GM18870 (cell line): Measurements from ENCODE around the gene HCN3.

Source experiments
- ATAC-seq: cut with Tn5 transposase; IDR thresholded peaks from one replicate; pipeline ENCODE4 v1.9.1; 2021; ENCODE audit warnings: moderate library complexity; ENCODE audit not compliant: unreplicated experiment

The HCN3 gene

GRCh38 chr1:155254228-155254713 is 23.0 kb upstream of the HCN3 start:
- no peak for ATAC-seq

- ATAC-seq: no peak
These were observed 22.5 kb upstream of the HCN3 start for GRCh38 chr1:155254714-155255242.

- ATAC-seq: no peak
These were observed 21.8 kb upstream of the HCN3 start, which contains the start of gene ENTREP3 for GRCh38 chr1:155255243-155256007. ENTREP3 (minus strand) TSS chr1:155255483; CDS start chr1:155254877, 606 bp downstream.

DNA sequence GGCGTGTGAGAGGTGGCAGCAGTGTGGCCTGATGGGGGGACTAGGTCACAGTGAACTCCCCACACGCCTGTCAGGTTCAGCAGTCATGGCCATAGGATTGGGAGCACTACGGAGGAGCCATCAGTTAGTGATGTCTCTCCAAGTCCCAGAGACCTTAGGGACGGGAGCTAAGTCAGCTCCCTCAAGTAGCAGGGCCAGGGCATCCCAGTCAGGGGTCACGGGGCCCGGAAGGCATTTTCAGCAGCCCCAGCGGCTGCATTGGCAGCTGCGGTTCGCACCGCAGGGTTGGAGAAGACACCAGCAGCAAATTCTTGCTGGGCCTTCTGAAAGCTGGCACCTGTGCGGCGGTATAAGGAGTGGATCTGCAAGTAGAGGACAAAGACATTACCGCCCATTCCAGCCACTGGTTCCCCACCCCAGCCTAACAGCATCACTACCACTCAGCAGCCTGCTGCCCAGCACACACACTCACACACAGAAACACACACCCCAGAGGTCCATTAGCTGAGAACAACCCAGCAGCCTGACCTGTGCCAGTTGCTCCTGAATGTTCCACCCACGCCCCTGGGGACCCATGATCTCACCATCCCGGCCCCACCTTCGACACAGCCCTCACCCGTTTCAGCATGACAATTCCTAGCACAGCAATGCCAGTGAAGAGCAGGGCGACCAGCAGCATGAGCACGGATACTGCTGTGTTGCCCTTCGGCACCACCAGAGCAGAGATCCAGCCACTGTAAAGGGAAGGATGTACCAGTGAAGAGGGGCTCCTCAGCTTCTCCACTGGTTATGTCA is 21.0 kb upstream of the HCN3 start:
- ATAC-seq: no peak

DNA sequence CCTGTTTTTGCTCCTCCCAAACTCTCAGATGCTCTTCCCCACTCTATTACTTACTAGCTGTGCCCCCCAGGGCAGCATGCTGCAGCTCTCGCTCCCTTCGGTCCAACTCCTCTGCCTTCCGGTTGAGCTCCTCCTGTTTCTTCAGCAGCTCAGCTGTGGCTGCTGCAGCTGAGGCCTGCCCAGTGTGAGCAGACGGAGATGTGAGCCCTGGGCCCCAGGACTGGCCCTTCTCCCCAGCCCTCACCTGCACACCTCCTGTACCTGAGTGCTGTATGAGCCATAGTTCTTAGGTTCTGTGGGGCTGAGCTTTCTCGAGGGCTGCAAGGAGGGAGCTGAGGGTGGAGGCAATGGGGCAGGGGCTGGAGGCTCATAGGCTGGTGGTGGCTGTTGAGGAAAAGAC is 17.0 kb upstream of the HCN3 start:
- no peak for ATAC-seq

DNA sequence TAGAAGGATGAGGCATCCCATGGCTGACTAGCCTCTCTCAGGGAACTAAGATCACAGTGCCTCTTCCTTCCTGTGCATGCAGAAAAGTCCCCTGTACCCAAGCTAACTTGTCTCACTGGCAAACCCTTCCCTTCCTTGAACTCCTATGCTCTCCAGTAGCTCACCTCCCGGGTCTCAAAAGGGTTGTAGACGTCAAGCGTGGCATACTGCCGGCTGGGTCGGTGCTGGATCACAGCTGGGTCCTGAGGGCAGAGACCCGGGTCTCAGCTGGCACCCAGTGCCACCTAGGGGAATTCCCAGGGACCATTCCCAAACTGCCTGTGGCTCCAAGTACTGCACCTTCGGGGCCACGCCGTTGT is 15.8 kb upstream of the HCN3 start:
- no peak for ATAC-seq

DNA sequence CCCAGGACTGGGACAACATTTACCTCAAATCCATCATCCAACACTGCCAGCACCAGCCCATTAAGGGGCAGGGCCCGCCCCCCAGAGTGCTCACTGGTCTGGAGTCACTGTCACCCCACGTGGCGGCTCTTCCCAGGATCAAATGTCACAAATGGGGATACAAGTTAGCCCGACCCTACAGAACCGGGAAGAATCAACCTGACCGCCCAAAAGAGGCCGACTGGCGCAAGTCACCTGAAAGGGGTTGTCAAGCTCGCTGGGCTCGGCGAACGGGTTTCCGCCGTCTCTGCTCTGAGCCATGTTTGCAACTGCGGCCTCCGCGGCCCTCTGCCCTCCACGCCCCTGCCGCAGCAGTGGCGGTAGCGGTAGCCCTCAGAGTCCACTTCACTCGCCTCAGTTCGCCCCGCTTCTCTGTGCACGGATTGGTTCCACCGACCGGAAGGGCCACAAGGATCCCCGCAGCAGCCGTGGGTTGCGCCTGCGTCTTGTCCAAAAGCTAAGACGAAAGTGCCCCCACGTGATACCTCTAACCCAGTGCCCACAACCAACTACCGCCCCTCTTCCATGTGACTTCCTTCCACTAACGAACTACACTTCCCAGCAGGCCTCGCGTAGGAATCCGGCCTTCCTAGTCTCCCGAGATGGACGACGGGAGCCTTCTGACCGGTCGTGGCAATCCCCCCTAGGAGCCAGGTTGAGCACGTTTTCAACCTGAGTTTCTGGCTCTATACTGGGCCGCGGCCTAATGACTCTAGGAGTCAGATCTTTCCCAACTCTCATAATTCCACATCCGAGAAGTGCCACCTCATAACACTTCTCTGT is 15.2 kb upstream of the HCN3 start, which contains the start of gene SCAMP3:
Gene SCAMP3, minus strand, starts transcription at position 509 of the 822 bp plus-strand sequence. Its CDS starts 209 bp downstream, at position 300.
- peak; percentile 86 for ATAC-seq

DNA sequence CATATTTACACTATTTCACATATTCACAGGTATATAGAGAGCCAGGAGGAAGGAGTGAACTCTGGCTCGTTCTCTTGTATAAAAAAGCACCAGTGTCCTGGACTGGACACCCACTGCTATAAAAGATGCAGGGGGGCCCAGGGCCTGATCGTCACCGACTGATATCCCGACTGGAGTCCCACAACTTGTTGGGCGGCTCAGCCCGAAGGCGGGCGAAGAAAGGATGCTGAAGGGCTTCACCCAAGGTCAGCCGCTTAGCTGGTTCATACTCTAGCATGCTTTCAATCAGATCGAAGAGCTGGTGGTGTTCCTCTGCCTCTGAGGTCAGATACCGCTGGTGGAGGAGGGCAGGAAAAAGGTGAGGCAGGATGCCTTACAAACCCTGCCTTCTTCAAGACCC is 14.2 kb upstream of the HCN3 start:
- ATAC-seq: no peak

DNA sequence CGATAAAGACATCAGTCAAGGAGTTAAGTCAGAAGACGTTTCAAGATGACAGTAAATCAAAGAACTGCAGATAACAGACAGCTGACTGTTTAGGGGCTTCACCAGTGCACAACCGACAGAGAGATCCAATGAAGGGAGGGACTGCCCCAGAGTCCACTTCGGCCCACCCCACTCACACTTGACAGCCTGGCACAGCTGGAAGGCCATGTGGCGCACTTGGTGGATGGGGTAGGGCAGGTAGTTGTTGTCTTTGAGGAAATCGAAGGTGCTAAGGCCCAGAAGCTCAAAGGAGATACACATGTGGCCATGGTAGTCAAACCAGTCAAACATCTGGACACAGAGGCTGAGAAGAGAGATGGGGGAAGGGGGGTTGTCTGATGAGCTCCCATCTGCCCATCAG is 10.7 kb upstream of the HCN3 start:
- ATAC-seq: no peak

- no peak for ATAC-seq
These were observed 9.9 kb upstream of the HCN3 start for GRCh38 chr1:155267373-155267772.

DNA sequence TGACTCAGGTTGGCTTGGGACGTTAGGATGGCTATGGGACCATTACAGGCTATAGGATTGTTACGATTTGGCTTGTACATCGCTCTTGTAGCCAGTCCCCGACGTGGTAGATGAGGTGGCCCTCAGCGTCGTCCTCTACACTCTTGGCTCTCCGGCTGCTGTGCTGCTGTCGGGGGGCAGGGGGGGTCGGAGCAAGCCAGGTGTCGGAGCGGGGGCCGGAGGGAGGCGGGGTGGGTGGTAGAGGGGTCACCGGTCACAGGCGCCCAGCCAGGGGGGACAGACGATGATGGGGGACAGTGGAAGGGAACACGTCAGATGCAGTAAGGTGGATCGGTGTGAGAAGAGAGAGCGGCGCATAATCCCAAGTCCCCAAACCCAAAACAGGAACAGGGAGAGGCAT is 8.6 kb upstream of the HCN3 start:
- no peak for ATAC-seq

- no peak for ATAC-seq
These were observed 7.9 kb upstream of the HCN3 start for GRCh38 chr1:155269381-155269780.

DNA sequence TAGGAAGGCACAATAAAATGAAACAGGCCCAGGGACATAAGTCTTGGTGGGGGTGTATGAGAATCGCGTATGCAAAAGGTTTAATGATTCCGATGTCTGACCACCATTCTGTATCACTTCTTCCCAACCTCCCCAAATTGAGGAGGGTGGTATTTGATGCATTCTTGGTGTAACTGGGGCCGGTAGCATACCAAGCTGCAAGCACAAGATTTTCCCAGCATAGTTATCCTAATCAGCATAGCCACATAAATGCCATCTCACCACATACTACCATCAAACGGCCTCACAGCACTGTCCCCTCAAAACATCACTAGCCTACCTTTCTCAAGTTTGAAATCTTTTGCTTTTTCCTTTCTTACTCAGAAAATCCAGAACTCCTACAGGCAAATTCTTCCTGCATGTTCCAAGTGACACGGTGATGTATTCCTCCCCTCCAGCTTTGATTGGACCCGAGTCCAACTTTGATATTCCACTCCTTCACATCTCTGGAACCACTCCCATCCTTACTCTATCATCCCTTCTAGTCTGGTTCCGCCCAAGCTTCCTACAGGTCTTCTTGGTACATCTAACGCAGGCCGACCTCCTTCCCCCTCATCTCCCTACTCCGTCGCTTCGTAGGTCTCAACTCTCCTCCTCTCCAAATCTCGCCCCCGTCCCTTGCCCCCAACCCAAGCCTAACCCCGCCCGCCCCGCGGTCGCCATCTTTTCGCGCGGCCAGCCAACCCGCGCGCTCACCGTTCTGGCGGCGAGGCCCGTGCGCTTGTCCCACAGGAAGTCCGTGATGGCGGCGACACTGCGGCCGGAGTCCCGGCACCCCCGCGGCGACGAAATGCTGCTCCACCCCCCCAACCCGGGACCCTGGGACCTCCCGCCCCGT is 4.6 kb upstream of the HCN3 start:
- ATAC-seq: no peak

DNA sequence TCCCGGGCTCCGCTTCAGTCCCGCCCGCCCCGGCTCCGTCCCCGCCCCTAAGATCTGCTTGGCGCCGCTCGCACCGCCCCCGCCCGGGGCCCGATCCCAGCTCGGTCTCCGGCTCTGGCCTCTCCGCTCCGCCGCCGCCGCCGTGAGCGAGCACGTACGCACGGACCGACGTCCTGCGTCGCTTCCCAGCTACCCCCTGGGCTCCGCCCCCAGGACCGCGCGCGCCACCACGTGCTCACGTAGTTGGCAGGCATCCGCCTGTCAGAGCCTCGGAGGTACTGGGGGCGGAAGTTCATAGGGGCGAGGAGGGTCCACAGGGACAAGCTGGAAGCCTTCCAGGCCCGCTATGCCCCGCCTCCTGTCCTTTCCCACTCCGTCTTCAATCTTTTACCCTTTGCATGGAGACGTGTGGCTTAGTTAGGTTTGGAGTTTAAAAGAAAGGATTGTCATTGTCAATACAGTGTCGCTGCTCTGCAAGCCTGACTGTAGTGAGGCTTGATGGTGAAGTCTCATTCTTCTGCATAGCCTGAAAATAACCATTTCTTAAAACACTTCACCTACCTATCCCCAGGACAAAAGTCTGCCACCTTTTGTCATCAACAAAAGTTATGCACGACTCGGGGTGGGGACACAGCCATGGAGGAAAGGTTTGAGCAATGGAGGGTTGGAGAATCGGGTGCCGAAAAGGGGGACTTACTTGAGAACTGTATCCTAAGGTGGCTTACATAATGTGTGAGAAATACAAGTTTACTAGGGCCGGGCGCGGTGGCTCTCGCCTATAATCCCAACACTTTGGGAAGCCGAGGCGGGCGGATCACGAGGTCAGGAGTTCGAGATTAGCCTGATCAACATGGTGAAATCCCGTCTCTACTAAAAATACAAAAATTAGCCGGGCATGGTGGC is 3.7 kb upstream of the HCN3 start, which contains the start of gene CLK2:
Gene CLK2, minus strand, starts transcription at position 162 of the 903 bp plus-strand sequence. CDS start 2,527 bp downstream, outside the sequence.
- ATAC-seq: peak; percentile 42

DNA sequence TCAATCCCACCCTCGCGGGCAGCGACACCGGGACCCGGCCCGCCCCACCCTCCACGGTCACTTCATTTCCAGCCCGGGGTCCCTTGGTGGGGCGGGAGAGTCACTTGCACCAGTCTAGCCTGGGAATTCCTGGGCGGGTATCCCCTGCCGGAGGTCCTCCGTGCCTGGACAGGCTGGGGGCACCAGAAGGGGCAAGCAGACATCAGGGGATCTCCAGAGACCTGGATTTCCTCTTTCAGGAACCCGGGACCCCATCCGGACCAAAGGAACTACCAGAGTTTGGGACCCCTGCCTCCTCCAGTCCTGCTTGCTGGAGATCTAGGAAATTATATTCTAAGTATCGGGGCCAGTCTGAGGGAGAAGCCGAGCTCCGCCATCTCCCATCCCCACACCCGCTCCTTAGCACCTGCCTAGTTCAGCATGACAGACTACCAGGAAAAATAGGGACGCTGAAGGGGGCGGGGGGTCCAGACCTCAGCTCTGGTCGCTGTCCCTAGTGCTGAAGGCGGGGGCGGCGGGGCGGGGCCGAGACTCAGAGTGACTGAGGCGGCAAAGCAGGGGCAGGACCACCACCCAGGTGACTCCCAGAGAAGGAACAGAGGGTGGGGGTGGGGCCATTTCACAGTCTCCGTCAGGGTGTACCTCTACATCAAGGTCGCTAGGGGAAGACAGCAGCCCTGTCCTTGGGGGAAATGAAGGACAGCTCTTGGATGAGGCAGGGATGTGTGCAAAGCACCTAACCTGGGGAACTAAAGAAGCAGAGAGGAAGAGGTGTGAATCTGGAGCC is 832 bp downstream of the HCN3 start:
- ATAC-seq: no peak

GRCh38 chr1:155278689-155279160 is 1.5 kb downstream of the HCN3 start:
- ATAC-seq: no peak

DNA sequence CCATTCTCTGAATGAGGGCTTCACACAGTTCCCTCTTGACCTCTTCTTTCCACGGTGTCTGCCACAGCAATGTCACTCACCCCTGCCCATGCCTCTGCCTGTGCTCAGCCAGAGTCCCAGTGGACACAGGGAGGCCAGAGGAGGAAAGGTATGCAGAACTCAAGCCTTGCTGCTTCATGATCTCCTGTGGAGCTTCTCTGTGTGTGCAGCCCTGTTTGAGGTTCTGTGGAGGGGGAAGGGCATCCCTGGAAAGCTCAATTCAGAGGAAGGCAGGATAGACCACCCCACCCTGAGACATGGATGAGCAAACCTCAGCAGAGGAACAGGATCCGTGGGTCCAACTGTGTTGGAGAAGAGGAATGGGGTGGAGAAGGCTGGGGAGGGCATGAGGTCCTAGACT is 2.0 kb downstream of the HCN3 start:
- no peak for ATAC-seq
